GM11168 (cell line): ENCODE results near the gene DLX3.

Experiments
- in situ Hi-C: fragments of 300-500 bp; cut with MboI; formaldehyde crosslinking; loops from one replicate; pipeline ENCODE4 v1.12.0; 2022; ENCODE audit warnings: low sequenced_read_pairs; ENCODE audit not compliant: unreplicated experiment

DLX3 gene

DNA sequence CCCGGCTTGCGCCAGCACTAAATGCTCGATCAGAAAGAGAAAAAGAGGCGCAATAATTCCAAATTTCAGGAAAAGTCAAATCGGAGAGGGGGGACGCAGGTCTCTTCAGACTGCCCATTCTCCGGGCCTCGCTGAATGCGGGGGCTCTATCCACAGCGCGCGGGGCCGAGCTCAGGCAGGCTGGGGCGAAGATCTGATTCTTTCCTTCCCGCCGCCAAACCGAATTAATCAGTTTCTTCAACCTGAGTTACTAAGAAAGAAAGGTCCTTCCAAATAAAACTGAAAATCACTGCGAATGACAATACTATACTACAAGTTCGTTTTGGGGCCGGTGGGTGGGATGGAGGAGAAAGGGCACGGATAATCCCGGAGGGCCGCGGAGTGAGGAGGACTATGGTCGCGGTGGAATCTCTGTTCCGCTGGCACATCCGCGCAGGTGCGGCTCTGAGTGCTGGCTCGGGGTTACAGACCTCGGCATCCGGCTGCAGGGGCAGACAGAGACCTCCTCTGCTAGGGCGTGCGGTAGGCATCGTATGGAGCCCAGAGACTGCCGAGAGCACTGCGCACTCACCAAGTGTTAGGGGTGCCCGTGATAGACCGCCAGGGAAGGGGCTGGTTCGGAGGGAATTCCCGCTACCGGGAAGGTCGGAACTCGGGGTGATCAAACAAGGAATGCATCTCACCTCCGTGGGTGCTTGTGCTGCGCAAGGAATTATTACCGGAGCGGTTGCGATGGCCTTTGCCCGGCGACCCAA is 30.1 kb downstream of the DLX3 start:
- in situ Hi-C loops, result no loop called here

DNA sequence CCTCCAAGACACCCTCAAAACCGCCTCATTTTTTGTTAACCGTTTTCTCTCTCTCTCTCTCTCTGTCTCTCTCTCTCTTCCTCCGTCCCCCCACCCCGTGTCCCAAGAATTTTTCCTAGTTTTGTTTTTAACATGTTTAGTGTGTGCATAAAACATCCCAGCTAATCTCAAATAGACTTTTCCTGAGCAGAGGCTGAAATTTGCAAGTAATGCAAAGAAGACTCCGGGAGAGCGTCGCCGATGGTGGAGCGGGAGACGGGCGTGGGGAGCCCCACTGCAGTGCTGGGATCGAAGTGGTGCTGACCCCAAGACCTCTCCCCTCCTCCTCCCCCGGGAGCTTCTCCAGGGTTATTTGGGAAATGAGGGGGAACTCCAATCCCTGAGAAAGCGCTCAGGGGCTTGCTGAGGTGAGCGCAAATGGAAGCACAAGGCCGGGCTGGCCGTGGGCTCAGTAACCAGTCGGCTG is 30.7 kb downstream of the DLX3 start:
- in situ Hi-C loops, result no loop called here

- in situ Hi-C loops, result no loop called here
Measured at GRCh38 chr17:49963626-49964302, 31.3 kb downstream of the DLX3 start.

- in situ Hi-C loops, result no loop called here
Measured at GRCh38 chr17:49963309-49963625, 31.8 kb downstream of the DLX3 start.

- in situ Hi-C loops, result no loop called here
Measured at GRCh38 chr17:49962599-49963308, 32.3 kb downstream of the DLX3 start.

- in situ Hi-C loops, result no loop called here
Measured at GRCh38 chr17:49959183-49959935, 35.7 kb downstream of the DLX3 start.

- in situ Hi-C loops, result no loop called here
Measured at GRCh38 chr17:49958723-49959122, 36.3 kb downstream of the DLX3 start.

- in situ Hi-C loops, result no loop called here
Measured at GRCh38 chr17:49957350-49957749, 37.7 kb downstream of the DLX3 start.

DNA sequence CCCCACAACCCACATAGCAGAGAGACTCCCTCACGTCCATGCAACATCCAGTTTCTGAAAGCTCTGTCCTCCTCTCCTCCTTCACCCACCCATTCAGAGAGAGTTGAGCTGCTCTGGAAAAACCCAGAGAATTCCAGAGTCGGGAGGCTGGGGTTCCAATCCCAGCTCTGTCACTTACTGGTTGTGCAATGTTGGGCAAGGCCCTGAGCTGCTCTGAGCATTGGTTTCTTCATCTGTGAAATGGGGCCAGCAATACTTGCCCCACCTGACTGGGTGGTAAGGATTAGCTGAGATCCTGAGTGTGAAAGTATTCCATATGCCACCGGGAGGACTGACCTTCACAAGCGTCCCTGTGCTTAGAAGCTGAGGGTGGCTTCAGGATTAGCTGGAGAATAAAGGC is 38.2 kb downstream of the DLX3 start:
- in situ Hi-C loops, result no loop called here

GRCh38 chr17:49955157-49955556 is 39.9 kb downstream of the DLX3 start:
- in situ Hi-C loops, result no loop called here

- in situ Hi-C loops, result no loop called here
Measured at GRCh38 chr17:49952912-49953497, 42.0 kb downstream of the DLX3 start.

GRCh38 chr17:49952209-49952911 is 42.7 kb downstream of the DLX3 start:
- in situ Hi-C loops, result no loop called here

- in situ Hi-C loops, result no loop called here
Measured at GRCh38 chr17:49951362-49952082, 43.5 kb downstream of the DLX3 start.

GRCh38 chr17:49949634-49950033 is 45.4 kb downstream of the DLX3 start:
- in situ Hi-C loops, result no loop called here

DNA sequence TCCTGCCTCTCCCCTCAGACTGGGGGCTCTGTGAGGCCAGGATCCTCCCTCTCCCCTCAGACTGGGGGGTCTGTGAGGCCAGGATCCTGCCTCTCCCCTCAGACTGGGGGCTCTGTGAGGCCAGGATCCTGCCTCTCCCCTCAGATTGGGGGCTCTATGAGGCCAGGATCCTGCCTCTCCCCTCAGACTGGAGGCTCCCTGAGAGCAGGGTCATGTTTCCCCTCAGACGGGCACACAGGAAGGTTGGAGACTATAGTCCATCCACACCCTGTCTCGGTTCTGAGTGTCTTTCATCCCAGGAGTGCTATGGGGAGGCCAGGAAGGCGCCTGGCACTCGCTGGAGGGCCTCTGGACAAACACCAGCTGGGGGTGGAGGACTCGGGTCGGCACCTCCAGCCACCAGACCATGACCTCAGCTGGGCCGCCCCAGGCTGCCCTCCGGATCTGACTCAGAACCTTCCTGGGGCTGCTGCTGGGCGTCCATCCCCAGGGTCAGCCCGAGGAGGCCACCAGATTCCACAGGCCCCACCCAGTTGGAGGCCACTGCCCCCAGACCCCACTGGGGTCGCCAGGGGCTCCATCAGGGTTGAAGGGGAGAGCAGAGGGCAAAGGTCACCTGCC is 48.0 kb downstream of the DLX3 start:
- in situ Hi-C loops, result no loop called here

- in situ Hi-C loops, result no loop called here
Measured at GRCh38 chr17:49946208-49946607, 48.8 kb downstream of the DLX3 start.

GRCh38 chr17:49944273-49944870 is 50.7 kb downstream of the DLX3 start:
- in situ Hi-C loops, result no loop called here

GRCh38 chr17:49942947-49943346 is 52.1 kb downstream of the DLX3 start:
- in situ Hi-C loops, result no loop called here
